Psoas muscle (tissue), 8 donors: ENCODE data around the gene PARP15. TPM values are rescaled to one million over a fixed set of nuclear protein-coding genes. Genes with fewer than 3 reads are reported as not detected.

ENCODE experiments used
- ATAC-seq, 4 donors: fragments of 200-7000 bp; cut with Tn5 transposase; one replicate each; pipeline ENCODE4 v1.9.1; 2020; ENCODE audit warnings: moderate library complexity in 3 of 4, mild to moderate bottlenecking in 2 of 4
- DNase-seq, 2 donors: peaks; one replicate each; pipeline ENCODE4 v3.0.0-alpha.2; 2020
- H3K27ac ChIP-seq: fragments of 200-600 bp; one replicate; pipeline ENCODE4 v1.8.0; 2022
- H3K27me3 ChIP-seq, 3 donors: fragments of 200-600 bp in 1 of 3; one replicate each; pipeline versions ENCODE4 v1.6.1 to v1.8.0; 2013 to 2022; ENCODE audit warnings: low read length in 2 of 3, mild to moderate bottlenecking in 2 of 3, moderate library complexity in 1 of 3; ENCODE audit not compliant: insufficient read depth in 3 of 3
- H3K36me3 ChIP-seq, 2 donors: fragments of 200-600 bp in 1 of 2; one replicate each; pipeline versions ENCODE4 v1.6.1 to v1.8.0; 2013 to 2022; ENCODE audit warnings: low read depth in 1 of 2, mild to moderate bottlenecking in 1 of 2, moderate library complexity in 1 of 2; ENCODE audit not compliant: insufficient read depth in 1 of 2
- H3K4me1 ChIP-seq: fragments of 200-600 bp; one replicate; pipeline ENCODE4 v1.8.0; 2022
- H3K4me3 ChIP-seq: fragments of 200-600 bp; one replicate; pipeline ENCODE4 v1.8.0; 2022; ENCODE audit warnings: mild to moderate bottlenecking
- H3K9me3 ChIP-seq: fragments of 200-600 bp; one replicate; pipeline ENCODE4 v1.8.0; 2022
- CTCF ChIP-seq: fragments of 200-600 bp; IDR thresholded peaks from one replicate; pipeline ENCODE4 v1.8.0; 2022; ENCODE audit warnings: antibody characterized with exemption
- WGBS, 3 donors: extraction: QIAGEN DNeasy Blood & Tissue Kit; methylation state at CpG; one replicate each; pipeline versions ENCODE4 v1.1.6 to v1.1.7; 2013; 5-methylcytosine and 5-hydroxymethylcytosine counted together
- intact Hi-C, 2 donors: fragments of 100-400 bp; cut with DNase I; formaldehyde crosslinking; loops; one replicate each; pipeline versions ENCODE4 v1.11.0 to v1.14.2; 2022
- polyA plus RNA-seq, 3 donors: library from polyadenylated mRNA; stranded (reverse); fragments of 200-250 nt; gene quantifications; one replicate each; pipeline ENCODE4 v1.2.3, GENCODE V29; 2013
- total RNA-seq, 4 donors: library from RNA; stranded (reverse); fragmentation: NEBNext Ultra II Directional in 2 of 4; extraction: Animal tissue kit (Norgen Biotek cat#: 25700) in 2 of 4; gene quantifications; one replicate each; pipeline versions ENCODE4 v1.2.1 to v1.2.4, GENCODE V29; 2021 to 2023
- donor health status: healthy with polysubstance abuse.
- donor health status: DM: no; HTN: no; CAD: no; lungs with moderate emphysema.
- donor health status: Bipolar disorder and iron deficiency.
- donor health status: healthy.
- donor health status: DM: yes; HTN: yes; CAD: no.
- donor health status: DM: no; HTN: no; CAD: no.
- donor health status: DM: no; HTN: no; CAD: no.
- donor health status: DM: yes; HTN: yes; CAD: no.

The PARP15 gene
- total and polyA plus RNA-seq, 7 donors, result 0.11 to 1.0 (median 0.34) TPM

DNA sequence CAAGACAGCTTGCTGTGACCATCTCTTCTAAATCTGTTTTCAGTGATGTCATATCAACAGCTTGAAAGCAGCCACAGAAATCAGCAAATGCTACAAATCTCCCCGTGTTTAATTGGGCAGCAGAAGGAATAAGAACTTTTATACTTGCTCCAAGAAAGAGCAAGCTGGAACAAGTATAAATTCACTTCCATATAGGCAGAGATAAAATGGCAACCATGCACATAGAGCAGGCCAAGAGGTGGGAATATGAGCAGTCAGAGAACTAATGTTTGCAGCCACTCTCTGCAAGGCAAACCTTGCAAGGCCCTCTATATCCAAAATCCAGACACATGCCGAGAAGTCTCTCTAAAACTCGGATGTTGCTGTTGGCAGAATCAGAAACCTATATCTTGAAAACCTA, 29.4 kb upstream of the PARP15 start:
- 74 to 84% (median 83%) methylated on average over 3 of the region's 3 CpGs for WGBS, 3 donors
- intact Hi-C loops, result no loop called here
- no peak for TF ChIP-seq CTCF
- Histone ChIP-seq H3K27ac (no peak overlapping the region), H3K4me3 (no peak overlapping the region), H3K9me3 (no peaks in the 10 kb centered on the region), H3K36me3 (peaks cover 3 to 92% of the 10 kb centered on the region in 2 donors), H3K4me1 (no peaks in the 10 kb centered on the region), H3K27me3 (no peaks in the 10 kb centered on the region)
- ATAC-seq, result no peak
- DNase-seq, result no peak

- TF ChIP-seq CTCF, result no peak
- H3K4me3 ChIP-seq, result no peak overlapping the region
- no peaks in the 10 kb centered on the region for H3K9me3 ChIP-seq
- H3K27me3 ChIP-seq, result no peaks in the 10 kb centered on the region
- no peak for ATAC-seq
- DNase-seq, result no peak
- 89 to 93% (median 90%) methylated on average over 1 of the region's 1 CpG for WGBS, 3 donors
- H3K4me1 ChIP-seq, result no peaks in the 10 kb centered on the region
- intact Hi-C loops, result no loop called here
- peaks cover 3 to 92% of the 10 kb centered on the region in 2 donors for H3K36me3 ChIP-seq
- no peak overlapping the region for H3K27ac ChIP-seq
Observed at GRCh38 chr3:122548619-122549018, 28.8 kb upstream of the PARP15 start.

- Histone ChIP-seq H3K9me3 (no peaks in the 10 kb centered on the region), H3K4me3 (no peak overlapping the region), H3K27me3 (no peaks in the 10 kb centered on the region), H3K36me3 (peaks cover 0 to 94% of the 10 kb centered on the region in 2 donors), H3K4me1 (no peaks in the 10 kb centered on the region), H3K27ac (no peak overlapping the region)
- TF ChIP-seq CTCF, result no peak
- ATAC-seq (no peak), DNase-seq (no peak)
- WGBS, 3 donors, result 76 to 87% (median 78%) methylated on average over 3 of the region's 3 CpGs
- intact Hi-C loops, result no loop called here
Observed at GRCh38 chr3:122553171-122553570, 24.3 kb upstream of the PARP15 start.

DNA sequence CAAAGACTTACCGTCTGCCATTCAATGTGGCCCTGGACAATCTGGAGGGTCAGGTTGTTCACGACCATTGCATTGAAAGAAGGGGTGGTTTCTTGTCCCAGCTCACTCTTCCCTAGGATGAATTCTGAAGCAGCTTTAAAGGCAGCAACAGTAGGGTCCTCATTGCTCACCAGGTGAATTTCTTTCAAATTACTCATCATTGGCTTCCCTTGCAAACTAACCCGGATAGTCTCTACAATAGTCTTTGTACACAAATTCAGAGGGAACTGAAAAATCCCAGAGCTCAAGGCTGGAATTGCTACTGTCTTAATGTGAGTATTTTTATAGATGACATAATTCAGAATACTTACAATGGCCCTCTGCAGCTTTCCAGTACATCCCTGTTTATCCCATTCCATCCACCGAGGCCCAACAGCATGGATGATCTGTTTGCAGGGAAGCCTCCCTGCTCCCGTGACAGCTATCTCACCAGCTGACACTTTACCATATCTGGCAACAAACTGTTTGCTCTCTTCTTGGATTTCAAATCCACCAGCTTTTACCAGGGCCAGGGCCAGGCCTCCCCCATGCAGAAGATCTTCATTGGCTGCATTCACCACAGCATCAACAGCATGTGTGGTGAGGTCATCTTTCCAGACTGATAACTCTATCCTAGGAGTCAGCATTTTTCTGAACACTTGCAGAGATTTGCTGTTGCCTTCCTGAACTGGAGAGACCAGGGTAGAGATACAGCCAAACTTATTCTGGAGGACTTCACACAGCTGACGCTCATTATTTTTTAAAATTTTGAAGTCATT, 22.0 kb upstream of the PARP15 start:
- DNase-seq, result no peak
- intact Hi-C loops, result no loop called here

More for the DNA sequence above, 22.0 kb upstream of the PARP15 start:
- H3K4me1 ChIP-seq, result peaks cover 1% of the 10 kb centered on the region
- no peaks in the 10 kb centered on the region for H3K27me3 ChIP-seq
- H3K36me3 ChIP-seq, result peaks cover 0 to 89% of the 10 kb centered on the region in 2 donors
- WGBS, 3 donors, result 68 to 76% (median 69%) methylated on average over 6 of the region's 6 CpGs
- H3K27ac ChIP-seq, result no peak overlapping the region
- TF ChIP-seq CTCF, result no peak
- H3K9me3 ChIP-seq, result no peaks in the 10 kb centered on the region
- no peak overlapping the region for H3K4me3 ChIP-seq
- peak in 1 of 4 donors; percentile 28 for ATAC-seq
